Endothelial cell of umbilical vein (primary cell): ENCODE measurements around the gene ATG14. TPM values are rescaled to one million over a fixed set of nuclear protein-coding genes. Genes with fewer than 3 reads are reported as not detected.

ENCODE experiments used
- BruUV-seq: library from RNA; stranded (reverse); fragments of 400-500 nt; replicated peaks from 2 replicates; lab custom pipeline; 2021; lab: Mats Ljungman, UMichigan
- CTCF ChIA-PET: fragments of 300-600, 350-600 bp; sonication (Branson Sonifier 250); formaldehyde crosslinking; loops from one replicate; lab custom pipeline; 2021; ENCODE audit warnings: antibody characterized with exemption, inconsistent platforms; lab: Charles Lee
- POLR2A ChIA-PET: fragments of 300-600, 350-600 bp; sonication (Branson Sonifier 250); formaldehyde crosslinking; loops from one replicate; lab custom pipeline; 2021; ENCODE audit warnings: antibody characterized with exemption, inconsistent platforms; lab: Charles Lee
- DNase-seq: peaks from one replicate; pipeline ENCODE4 v3.0.0-alpha.2; 2011; ENCODE audit warnings: low read depth, low spot score
- FAIRE-seq: peaks from 2 replicates; lab custom pipeline; 2011; peaks lifted over from hg19 to GRCh38; lab: Jason Lieb, UNC
- H2AFZ ChIP-seq: 2 replicates; pipeline ENCODE4 v1.6.0; 2012; ENCODE audit warnings: low read depth, low read length, control low read depth, inconsistent platforms
- H3K27ac ChIP-seq: 2 replicates; pipeline ENCODE4 v1.5.1; 2011; ENCODE audit warnings: low read depth, mild to moderate bottlenecking, control low read depth, low read length, moderate library complexity; ENCODE audit not compliant: insufficient read depth
- H3K27me3 ChIP-seq, 2 experiments: 2 replicates each; pipeline versions ENCODE4 v1.6.0 to v1.6.1; 2011; ENCODE audit warnings: low read length in 2 of 2, mixed read lengths in 1 of 2; ENCODE audit not compliant: control insufficient read depth in 2 of 2, insufficient read depth in 2 of 2
- H3K36me3 ChIP-seq, 2 experiments: 2 replicates in 1 of 2; 3 replicates in 1 of 2; pipeline ENCODE4 v1.5.1; 2011; ENCODE audit warnings: low read length in 2 of 2, mild to moderate bottlenecking in 1 of 2, moderate library complexity in 1 of 2; ENCODE audit not compliant: control insufficient read depth in 2 of 2, insufficient read depth in 2 of 2; ENCODE audit errors: extremely low read depth in 1 of 2
- H3K4me1 ChIP-seq: 3 replicates; pipeline ENCODE4 v1.5.1; 2011; ENCODE audit warnings: mild to moderate bottlenecking, low read length; ENCODE audit not compliant: control insufficient read depth, insufficient read depth; ENCODE audit errors: extremely low read depth
- H3K4me2 ChIP-seq: 2 replicates; pipeline ENCODE4 v1.6.1; 2011; ENCODE audit warnings: low read length, control low read depth, mixed read lengths; ENCODE audit not compliant: insufficient read depth
- H3K4me3 ChIP-seq, 3 experiments: fragments of 200-600 bp in 1 of 3; sonication (generic), shearing (Covaris generic) in 1 of 3; replicated peaks in 1 of 3; 2 replicates each; pipeline ENCODE4 v1.5.1; 2011 to 2016; ENCODE audit warnings: control low read depth in 3 of 3, low read length in 3 of 3, mild to moderate bottlenecking in 2 of 3, inconsistent platforms in 1 of 3, low read depth in 1 of 3, moderate library complexity in 1 of 3; ENCODE audit not compliant: insufficient read depth in 1 of 3
- H3K79me2 ChIP-seq: 2 replicates; pipeline ENCODE4 v1.6.0; 2012; ENCODE audit warnings: low read length, inconsistent platforms; ENCODE audit not compliant: control insufficient read depth, insufficient read depth
- H3K9ac ChIP-seq: replicated peaks from 2 replicates; pipeline ENCODE3; 2011; ENCODE audit warnings: low read length, control low read depth; ENCODE audit not compliant: insufficient read depth; ENCODE audit errors: extremely low read depth
- H3K9me1 ChIP-seq: replicated peaks from 3 replicates; pipeline ENCODE4 v1.6.0; 2011; ENCODE audit warnings: mild to moderate bottlenecking, low read length; ENCODE audit not compliant: control insufficient read depth, insufficient read depth; ENCODE audit errors: extremely low read depth
- H3K9me3 ChIP-seq: replicated peaks from 2 replicates; pipeline ENCODE4 v1.5.1; 2012; ENCODE audit warnings: low read length, inconsistent platforms; ENCODE audit not compliant: control insufficient read depth, insufficient read depth
- H4K20me1 ChIP-seq: replicated peaks from 2 replicates; pipeline ENCODE3; 2011; ENCODE audit warnings: mild to moderate bottlenecking, low read length; ENCODE audit not compliant: control insufficient read depth, insufficient read depth; ENCODE audit errors: extremely low read depth
- EZH2 ChIP-seq: IDR thresholded peaks from 2 replicates; pipeline ENCODE4 v1.6.1; 2012; ENCODE audit warnings: borderline replicate concordance, low read depth, mild to moderate bottlenecking, moderate library complexity, low read length, inconsistent platforms; ENCODE audit not compliant: severe bottlenecking
- FOS ChIP-seq: IDR thresholded peaks from 2 replicates; pipeline ENCODE4 v1.6.1; 2011; ENCODE audit warnings: mild to moderate bottlenecking, low read length, moderate library complexity, borderline replicate concordance; ENCODE audit not compliant: insufficient read depth
- GATA2 ChIP-seq: IDR thresholded peaks from 2 replicates; pipeline ENCODE4 v1.7.0; 2011; ENCODE audit warnings: low read depth, mild to moderate bottlenecking, moderate library complexity, mixed read lengths, low read length; ENCODE audit not compliant: insufficient read length, insufficient read depth
- JUN ChIP-seq: IDR thresholded peaks from 2 replicates; pipeline ENCODE4 v1.6.1; 2011; ENCODE audit warnings: borderline replicate concordance, low read depth; ENCODE audit not compliant: insufficient read length, insufficient read depth
- MYC ChIP-seq: IDR thresholded peaks from one replicate; pipeline ENCODE4 v1.6.1; 2011; ENCODE audit warnings: mild to moderate bottlenecking, low read depth, low read length
- POLR2A ChIP-seq: IDR thresholded peaks from 2 replicates; pipeline ENCODE4 v1.6.1; 2012; ENCODE audit warnings: low read depth, mild to moderate bottlenecking, control low read depth, low read length
- POLR2AphosphoS5 ChIP-seq: IDR thresholded peaks from 2 replicates; pipeline ENCODE4 v1.6.1; 2012; ENCODE audit warnings: low read depth, mild to moderate bottlenecking, control low read depth, low read length, moderate library complexity; ENCODE audit not compliant: insufficient read depth
- dilution Hi-C: fragments of 300-500 bp; cut with MboI; formaldehyde crosslinking; loops from one replicate; pipeline ENCODE4 v1.15.0; 2019; ENCODE audit warnings: low sequenced_read_pairs; ENCODE audit not compliant: extremely low pct_ligation_motif_present
- intact Hi-C: fragments of 100-400 bp; cut with micrococcal nuclease; formaldehyde crosslinking; loops from one replicate; pipeline ENCODE4 v1.10.0; 2022
- polyA plus RNA-seq, 4 experiments: library from polyadenylated mRNA; depleted of rRNA in 3 of 4; stranded (reverse) in 3 of 4; unstranded in 1 of 4; fragments of >200 nt; gene quantifications; 2 replicates each; pipeline versions ENCODE4 v1.2.1 to v1.2.3, GENCODE V29; 2011 to 2012; ENCODE audit warnings: missing spikeins in 1 of 4
- total RNA-seq: library from RNA; stranded (reverse); gene quantifications from 2 replicates; pipeline ENCODE4 v1.2.3, GENCODE V29; 2021
- TF ChIP-seq, protein P1 (sequence below), 2 donors: IDR thresholded peaks; 1 replicate in 1 of 2; 2 replicates in 1 of 2; pipeline ENCODE4 v1.5.1; 2011; ENCODE audit warnings: low read length in 2 of 2, mild to moderate bottlenecking in 2 of 2, moderate library complexity in 2 of 2, control low read depth in 1 of 2, inconsistent platforms in 1 of 2, low read depth in 1 of 2; ENCODE audit not compliant: insufficient read depth in 1 of 2; ENCODE audit errors: extremely low read depth in 1 of 2

ATG14 gene
- total and polyA plus RNA-seq, 2 donors (not counting 3 experiments of a cell fraction or from before 2014, with no cell fraction given), result 5.9 to 10.0 TPM

DNA sequence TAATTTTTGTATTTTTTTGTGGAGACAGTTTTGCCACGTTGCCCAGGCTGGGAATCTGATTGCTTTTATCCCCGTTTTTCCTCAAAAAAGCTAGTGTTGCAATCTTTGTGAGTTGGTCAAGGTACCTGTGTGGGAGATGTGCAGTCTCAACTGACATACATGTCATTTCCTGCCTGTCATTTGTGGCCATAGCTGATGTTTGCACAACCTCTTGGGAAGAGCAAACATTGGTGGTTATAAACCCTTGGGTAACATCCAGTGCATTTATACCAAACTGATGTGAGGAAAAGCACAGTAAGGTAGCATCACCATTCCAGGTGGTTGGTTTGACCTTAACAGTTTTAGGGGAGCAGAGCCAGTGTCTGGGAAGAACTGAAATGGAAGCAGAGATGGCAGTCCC is 54.7 kb downstream of the ATG14 start:
- H3K9ac ChIP-seq, result no peak overlapping the region
- H3K4me3 ChIP-seq, result no peak overlapping the region
- TF ChIP-seq JUN (no peak), FOS (no peak), POLR2A (no peak)
- no TSS peak for BruUV-seq
- no peak overlapping the region for H3K4me2 ChIP-seq
- intact Hi-C loops (no loop called here), dilution Hi-C loops (no loop called here)
- POLR2A ChIA-PET, result no interaction called here
- no peaks in the 10 kb centered on the region for H3K79me2 ChIP-seq
- no peak for DNase-seq
- no peak overlapping the region for H3K27ac ChIP-seq
- H3K27me3 ChIP-seq, result no peaks in the 10 kb centered on the region
- FAIRE-seq, result no peak
- no peaks in the 10 kb centered on the region for H3K9me3 ChIP-seq
- CTCF ChIA-PET, result interaction anchor here (1.7 to 4.1 kb wide), 3 partner anchors 9 to 111 kb away, joined by 4 to 71 read pairs (median 46); partner anchors contain the start of gene FBXO34
- H2AFZ ChIP-seq, result no peak overlapping the region
- peaks cover 0 to 4% of the 10 kb centered on the region in 2 experiments for H3K36me3 ChIP-seq
- no peaks in the 10 kb centered on the region for H3K4me1 ChIP-seq
- no peaks in the 10 kb centered on the region for H3K9me1 ChIP-seq
- H4K20me1 ChIP-seq, result no peaks in the 10 kb centered on the region

DNA sequence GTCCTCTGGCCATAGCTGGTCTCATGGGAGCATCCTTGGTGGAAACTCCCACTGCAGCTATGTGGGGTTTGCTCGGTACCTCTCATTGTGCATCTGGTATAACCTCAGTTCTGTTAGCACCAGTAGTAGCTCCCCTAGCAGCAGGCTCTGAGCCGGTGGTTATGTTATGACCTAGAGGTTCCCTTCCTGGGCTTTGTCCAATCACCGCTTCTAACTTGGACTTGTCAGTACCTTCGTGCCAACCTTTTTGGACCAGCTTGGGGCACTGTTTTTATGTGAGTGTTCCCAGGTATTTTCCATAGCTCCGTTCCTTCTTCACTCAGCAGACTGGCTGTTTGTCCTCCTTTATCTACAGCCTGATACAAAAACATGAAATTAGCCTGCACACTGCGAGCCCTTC is 55.7 kb downstream of the ATG14 start:
- H3K4me1 ChIP-seq, result no peaks in the 10 kb centered on the region
- H3K9me3 ChIP-seq, result no peaks in the 10 kb centered on the region
- no peak overlapping the region for H3K9ac ChIP-seq
- FAIRE-seq, result no peak
- POLR2A ChIA-PET, result interaction anchor here (0.5 kb wide), 1 partner anchor 114 kb away, joined by 4 read pairs; no protein-coding TSS in a partner anchor
- H3K27me3 ChIP-seq, result no peaks in the 10 kb centered on the region
- DNase-seq, result no peak
- TF ChIP-seq, protein P1, sequence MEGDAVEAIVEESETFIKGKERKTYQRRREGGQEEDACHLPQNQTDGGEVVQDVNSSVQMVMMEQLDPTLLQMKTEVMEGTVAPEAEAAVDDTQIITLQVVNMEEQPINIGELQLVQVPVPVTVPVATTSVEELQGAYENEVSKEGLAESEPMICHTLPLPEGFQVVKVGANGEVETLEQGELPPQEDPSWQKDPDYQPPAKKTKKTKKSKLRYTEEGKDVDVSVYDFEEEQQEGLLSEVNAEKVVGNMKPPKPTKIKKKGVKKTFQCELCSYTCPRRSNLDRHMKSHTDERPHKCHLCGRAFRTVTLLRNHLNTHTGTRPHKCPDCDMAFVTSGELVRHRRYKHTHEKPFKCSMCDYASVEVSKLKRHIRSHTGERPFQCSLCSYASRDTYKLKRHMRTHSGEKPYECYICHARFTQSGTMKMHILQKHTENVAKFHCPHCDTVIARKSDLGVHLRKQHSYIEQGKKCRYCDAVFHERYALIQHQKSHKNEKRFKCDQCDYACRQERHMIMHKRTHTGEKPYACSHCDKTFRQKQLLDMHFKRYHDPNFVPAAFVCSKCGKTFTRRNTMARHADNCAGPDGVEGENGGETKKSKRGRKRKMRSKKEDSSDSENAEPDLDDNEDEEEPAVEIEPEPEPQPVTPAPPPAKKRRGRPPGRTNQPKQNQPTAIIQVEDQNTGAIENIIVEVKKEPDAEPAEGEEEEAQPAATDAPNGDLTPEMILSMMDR (IDR thresholded peaks at IDR 0.05; ENCODE audit: extremely low read depth in 1 of 2, insufficient read depth in 1 of 2, low read depth in 1 of 2, low read length in 2 of 2), result no peak
- TF ChIP-seq POLR2AphosphoS5 (no peak), JUN (no peak), MYC (no peak), EZH2 (no peak), GATA2 (no peak), FOS (no peak)
- peaks cover 0 to 9% of the 10 kb centered on the region in 2 experiments for H3K36me3 ChIP-seq
- no peaks in the 10 kb centered on the region for H3K79me2 ChIP-seq
- intact Hi-C loops (loop anchor here (2.0 kb wide), 1 partner anchor 75 kb away; no protein-coding TSS in a partner anchor), dilution Hi-C loops (no loop called here)
- H4K20me1 ChIP-seq, result no peaks in the 10 kb centered on the region
- no peak overlapping the region for H3K4me3 ChIP-seq
- BruUV-seq, result no TSS peak
- no peak overlapping the region for H3K27ac ChIP-seq
- no peaks in the 10 kb centered on the region for H3K9me1 ChIP-seq
- no peak overlapping the region for H3K4me2 ChIP-seq
- H2AFZ ChIP-seq, result no peak overlapping the region
- CTCF ChIA-PET, result interaction anchor here (0.8 to 4.1 kb wide), 7 partner anchors 8 to 142 kb away, joined by 3 to 71 read pairs (median 4); partner anchors contain the start of gene FBXO34
